Measurements from ENCODE around the gene HBQ1. TPM values are rescaled to one million over a fixed set of nuclear protein-coding genes. Genes with fewer than 3 reads are reported as not detected.
"Not testable (repeated sequence)": the region's sequence is repeated elsewhere in the genome, so short reads cannot be mapped to it uniquely, and the experiment has no call there.

HBQ1 gene
- total RNA-seq, 1 donor from 2014 or later: not detected

DNA sequence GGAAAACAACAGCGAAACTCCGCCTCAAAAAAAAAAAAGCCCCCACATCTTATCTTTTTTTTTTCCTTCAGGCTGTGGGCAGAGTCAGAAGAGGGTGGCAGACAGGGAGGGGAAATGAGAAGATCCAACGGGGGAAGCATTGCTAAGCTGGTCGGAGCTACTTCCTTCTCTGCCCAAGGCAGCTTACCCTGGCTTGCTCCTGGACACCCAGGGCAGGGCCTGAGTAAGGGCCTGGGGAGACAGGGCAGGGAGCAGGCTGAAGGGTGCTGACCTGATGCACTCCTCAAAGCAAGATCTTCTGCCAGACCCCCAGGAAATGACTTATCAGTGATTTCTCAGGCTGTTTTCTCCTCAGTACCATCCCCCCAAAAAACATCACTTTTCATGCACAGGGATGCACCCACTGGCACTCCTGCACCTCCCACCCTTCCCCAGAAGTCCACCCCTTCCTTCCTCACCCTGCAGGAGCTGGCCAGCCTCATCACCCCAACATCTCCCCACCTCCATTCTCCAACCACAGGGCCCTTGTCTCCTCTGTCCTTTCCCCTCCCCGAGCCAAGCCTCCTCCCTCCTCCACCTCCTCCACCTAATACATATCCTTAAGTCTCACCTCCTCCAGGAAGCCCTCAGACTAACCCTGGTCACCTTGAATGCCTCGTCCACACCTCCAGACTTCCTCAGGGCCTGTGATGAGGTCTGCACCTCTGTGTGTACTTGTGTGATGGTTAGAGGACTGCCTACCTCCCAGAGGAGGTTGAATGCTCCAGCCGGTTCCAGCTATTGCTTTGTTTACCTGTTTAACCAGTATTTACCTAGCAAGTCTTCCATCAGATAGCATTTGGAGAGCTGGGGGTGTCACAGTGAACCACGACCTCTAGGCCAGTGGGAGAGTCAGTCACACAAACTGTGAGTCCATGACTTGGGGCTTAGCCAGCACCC lies 5.0 kb upstream of the HBQ1 start:
- no peak for DNase-seq (ENCODE audit: low read depth)

DNA sequence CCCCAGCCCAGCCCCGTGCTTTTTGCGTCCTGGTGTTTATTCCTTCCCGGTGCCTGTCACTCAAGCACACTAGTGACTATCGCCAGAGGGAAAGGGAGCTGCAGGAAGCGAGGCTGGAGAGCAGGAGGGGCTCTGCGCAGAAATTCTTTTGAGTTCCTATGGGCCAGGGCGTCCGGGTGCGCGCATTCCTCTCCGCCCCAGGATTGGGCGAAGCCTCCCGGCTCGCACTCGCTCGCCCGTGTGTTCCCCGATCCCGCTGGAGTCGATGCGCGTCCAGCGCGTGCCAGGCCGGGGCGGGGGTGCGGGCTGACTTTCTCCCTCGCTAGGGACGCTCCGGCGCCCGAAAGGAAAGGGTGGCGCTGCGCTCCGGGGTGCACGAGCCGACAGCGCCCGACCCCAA lies 4.3 kb upstream of the HBQ1 start:
- DNase-seq (ENCODE audit: low read depth): not testable (repeated sequence)

DNA sequence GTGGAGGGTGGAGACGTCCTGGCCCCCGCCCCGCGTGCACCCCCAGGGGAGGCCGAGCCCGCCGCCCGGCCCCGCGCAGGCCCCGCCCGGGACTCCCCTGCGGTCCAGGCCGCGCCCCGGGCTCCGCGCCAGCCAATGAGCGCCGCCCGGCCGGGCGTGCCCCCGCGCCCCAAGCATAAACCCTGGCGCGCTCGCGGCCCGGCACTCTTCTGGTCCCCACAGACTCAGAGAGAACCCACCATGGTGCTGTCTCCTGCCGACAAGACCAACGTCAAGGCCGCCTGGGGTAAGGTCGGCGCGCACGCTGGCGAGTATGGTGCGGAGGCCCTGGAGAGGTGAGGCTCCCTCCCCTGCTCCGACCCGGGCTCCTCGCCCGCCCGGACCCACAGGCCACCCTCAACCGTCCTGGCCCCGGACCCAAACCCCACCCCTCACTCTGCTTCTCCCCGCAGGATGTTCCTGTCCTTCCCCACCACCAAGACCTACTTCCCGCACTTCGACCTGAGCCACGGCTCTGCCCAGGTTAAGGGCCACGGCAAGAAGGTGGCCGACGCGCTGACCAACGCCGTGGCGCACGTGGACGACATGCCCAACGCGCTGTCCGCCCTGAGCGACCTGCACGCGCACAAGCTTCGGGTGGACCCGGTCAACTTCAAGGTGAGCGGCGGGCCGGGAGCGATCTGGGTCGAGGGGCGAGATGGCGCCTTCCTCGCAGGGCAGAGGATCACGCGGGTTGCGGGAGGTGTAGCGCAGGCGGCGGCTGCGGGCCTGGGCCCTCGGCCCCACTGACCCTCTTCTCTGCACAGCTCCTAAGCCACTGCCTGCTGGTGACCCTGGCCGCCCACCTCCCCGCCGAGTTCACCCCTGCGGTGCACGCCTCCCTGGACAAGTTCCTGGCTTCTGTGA lies 3.5 kb upstream of the HBQ1 start, which contains the start of gene HBA1:
TSS of gene HBA1 (plus strand) at position 204 of the 906 bp plus-strand sequence. CDS start at position 241, 37 bp downstream.
- DNase-seq (ENCODE audit: low read depth): not testable (repeated sequence)

GRCh38 chr16:177394-177822 lies 2.9 kb upstream of the HBQ1 start:
- DNase-seq (ENCODE audit: low read depth): peak; percentile 20

- DNase-seq (ENCODE audit: low read depth): no peak
These were observed 2.1 kb upstream of the HBQ1 start for GRCh38 chr16:177981-178667.

DNA sequence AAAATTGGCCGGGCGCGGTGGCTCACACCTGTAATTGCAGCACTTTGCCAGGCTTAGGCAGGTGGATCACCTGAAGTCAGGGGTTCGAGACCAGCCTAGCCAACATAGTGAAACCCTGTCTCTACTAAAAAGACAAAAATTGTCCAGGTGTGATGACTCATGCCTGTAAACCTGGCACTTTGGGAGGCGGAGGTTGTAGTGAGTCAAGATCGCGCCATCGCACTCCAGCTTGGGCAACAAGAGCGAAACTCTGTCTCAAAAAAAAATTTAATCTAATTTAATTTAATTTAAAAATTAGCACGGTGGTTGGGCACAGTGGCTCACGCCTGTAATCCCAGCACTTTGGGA lies 1.6 kb upstream of the HBQ1 start:
- DNase-seq (ENCODE audit: low read depth): no peak

GRCh38 chr16:179211-180092 lies 807 bp upstream of the HBQ1 start:
- DNase-seq (ENCODE audit: low read depth): no peak

DNA sequence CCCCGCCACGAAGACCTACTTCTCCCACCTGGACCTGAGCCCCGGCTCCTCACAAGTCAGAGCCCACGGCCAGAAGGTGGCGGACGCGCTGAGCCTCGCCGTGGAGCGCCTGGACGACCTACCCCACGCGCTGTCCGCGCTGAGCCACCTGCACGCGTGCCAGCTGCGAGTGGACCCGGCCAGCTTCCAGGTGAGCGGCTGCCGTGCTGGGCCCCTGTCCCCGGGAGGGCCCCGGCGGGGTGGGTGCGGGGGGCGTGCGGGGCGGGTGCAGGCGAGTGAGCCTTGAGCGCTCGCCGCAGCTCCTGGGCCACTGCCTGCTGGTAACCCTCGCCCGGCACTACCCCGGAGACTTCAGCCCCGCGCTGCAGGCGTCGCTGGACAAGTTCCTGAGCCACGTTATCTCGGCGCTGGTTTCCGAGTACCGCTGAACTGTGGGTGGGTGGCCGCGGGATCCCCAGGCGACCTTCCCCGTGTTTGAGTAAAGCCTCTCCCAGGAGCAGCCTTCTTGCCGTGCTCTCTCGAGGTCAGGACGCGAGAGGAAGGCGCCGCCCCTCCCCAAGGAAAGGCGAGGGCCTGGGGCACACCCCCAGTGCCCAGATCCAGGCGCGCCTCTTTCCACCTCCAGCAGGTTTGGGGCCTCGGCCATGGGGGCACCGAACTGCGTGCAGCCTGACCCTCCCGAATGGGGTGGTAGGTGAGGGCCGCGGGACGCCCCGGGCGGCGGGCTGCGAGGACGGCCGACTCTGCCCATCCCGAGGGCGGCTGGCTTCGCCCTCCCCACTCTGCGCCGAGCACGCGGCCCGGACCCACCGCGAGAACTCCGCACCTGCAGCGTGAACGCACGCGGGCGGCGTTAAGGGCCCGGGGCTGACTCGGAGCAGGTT lies 664 bp downstream of the HBQ1 start:
- peak; percentile 49 for DNase-seq (ENCODE audit: low read depth)

DNA sequence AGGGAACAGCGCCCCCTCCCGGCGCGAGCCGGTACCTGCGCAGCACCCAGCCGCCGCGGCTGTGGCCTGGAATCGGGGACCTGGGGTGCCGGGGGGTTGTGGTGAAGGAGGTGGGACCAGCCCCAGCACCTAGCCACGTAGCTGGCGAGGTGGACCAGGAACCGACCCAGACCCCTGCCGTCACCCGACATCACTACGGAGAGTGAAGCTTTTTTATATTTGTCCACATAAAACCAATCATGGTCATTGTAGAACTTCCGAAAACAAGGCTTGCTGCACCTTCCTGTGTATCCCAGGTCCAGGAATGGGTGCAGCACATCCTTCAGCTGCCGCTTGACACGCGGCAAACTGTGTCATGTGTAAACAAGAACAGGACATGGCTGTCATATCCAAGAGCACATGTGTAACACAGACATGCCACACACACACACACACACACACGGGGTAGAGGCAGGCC lies 1.3 kb downstream of the HBQ1 start:
- no peak for DNase-seq (ENCODE audit: low read depth)

DNA sequence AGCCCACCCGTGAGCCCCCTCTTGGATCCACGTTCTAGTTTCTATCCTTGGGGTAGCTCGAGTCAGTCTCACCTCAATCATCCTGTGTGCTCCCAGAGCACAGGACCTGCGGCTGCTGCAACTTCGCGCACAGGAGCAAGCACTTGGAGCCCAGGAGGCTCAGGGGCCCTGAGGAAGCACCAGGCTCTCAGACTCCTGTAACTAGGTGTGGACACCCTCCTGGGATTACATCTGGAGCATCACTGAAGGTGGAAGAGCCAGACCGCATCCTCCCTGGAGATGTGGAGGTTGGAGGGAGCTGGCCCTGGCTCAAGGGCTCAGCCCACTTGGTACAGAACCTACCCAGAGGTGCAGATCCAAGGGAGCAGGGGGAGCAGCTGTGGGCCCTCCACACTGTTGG lies 2.7 kb downstream of the HBQ1 start:
- no peak for DNase-seq (ENCODE audit: low read depth)

GRCh38 chr16:185213-185612 lies 5.0 kb downstream of the HBQ1 start:
- no peak for DNase-seq (ENCODE audit: low read depth)

GRCh38 chr16:185691-186090 lies 5.4 kb downstream of the HBQ1 start:
- no peak for DNase-seq (ENCODE audit: low read depth)

GRCh38 chr16:187330-187729 lies 7.1 kb downstream of the HBQ1 start:
- no peak for DNase-seq (ENCODE audit: low read depth)

DNA sequence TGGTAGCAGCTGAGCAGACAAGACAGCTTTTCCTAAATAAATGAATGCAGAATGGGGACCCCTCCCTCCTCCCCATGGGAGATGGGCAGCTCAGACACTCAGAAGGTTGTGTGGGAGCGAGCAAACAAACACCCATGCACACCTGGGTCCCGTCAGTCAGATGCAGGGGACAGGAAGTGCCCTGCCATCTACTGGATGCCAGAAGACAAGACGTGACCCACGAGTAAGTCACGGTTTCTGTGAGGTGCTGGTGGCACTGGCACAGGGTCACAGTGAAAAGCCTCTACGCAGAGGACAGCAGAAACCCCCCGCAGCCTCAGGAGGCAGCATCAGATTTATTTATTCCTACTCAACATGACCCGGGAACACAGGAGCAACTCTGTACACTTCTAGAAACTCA lies 8.4 kb downstream of the HBQ1 start:
- DNase-seq (ENCODE audit: low read depth): no peak

- no peak for DNase-seq (ENCODE audit: low read depth)
These were observed 9.4 kb downstream of the HBQ1 start for GRCh38 chr16:189604-190186.

- no peak for DNase-seq (ENCODE audit: low read depth)
These were observed 11.6 kb downstream of the HBQ1 start for GRCh38 chr16:191831-192230.

DNA sequence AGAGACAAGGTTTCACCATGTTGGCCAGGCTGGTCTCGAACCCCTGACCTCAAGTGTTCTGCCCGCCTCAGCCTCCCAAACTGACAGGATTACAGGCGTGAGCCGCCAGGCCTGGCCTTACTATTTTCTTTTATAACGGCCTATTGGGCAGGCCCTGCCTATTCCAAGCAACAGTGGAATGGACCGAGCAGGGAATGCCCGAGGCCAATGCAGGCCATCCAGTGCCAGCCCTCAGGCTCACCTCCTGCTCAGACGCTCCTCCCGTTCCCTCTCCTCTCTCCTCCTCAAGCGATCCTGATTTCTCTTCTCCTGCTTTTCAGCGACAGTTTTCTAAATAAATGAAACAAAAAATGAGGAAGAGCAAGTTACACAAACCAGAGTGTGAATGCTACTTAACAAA lies 12.4 kb downstream of the HBQ1 start:
- DNase-seq (ENCODE audit: low read depth): no peak

DNA sequence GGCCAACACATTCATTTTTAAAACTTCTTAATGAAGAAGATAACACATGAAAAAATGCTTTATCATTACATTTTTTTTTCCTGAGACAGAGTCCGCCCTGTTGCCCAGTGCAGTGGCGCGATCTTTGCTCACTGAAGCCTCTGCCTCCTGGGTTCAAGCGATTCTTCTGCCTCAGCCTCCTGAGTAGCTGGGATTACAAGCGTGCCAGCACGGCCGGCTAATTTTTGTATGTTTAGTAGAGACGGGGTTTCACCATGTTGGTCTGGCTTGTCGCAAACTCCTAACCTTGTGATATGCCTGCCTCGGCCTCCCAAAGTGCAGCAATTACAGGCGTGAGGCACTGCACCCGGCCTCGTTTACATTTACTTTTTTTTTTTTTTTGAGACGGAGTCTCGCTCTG lies 13.2 kb downstream of the HBQ1 start:
- DNase-seq (ENCODE audit: low read depth): no peak

- no peak for DNase-seq (ENCODE audit: low read depth)
These were observed 14.3 kb downstream of the HBQ1 start for GRCh38 chr16:194516-194915.
